Right forelimb (tissue), 1 donor: ENCODE measurements around the gene OR4X2.
"Not testable (repeated sequence)": the region's sequence is repeated elsewhere in the genome, so short reads cannot be mapped to it uniquely, and the experiment has no call there.

Experiments used
- DNase-seq: peaks from one replicate; pipeline ENCODE4 v3.0.0-alpha.2; 2018

Gene OR4X2, protein sequence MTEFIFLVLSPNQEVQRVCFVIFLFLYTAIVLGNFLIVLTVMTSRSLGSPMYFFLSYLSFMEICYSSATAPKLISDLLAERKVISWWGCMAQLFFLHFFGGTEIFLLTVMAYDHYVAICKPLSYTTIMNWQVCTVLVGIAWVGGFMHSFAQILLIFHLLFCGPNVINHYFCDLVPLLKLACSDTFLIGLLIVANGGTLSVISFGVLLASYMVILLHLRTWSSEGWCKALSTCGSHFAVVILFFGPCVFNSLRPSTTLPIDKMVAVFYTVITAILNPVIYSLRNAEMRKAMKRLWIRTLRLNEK

GRCh38 chr11:48244804-48245203 lies at the start of gene OR4X2:
OR4X2 (plus strand) TSS chr11:48245104; CDS start chr11:48245104, 0 bp downstream.
- DNase-seq: no peak

- no peak for DNase-seq
These were observed 37.0 kb upstream of the OR4X2 start for GRCh38 chr11:48207881-48208280.

GRCh38 chr11:48210052-48210451 lies 34.9 kb upstream of the OR4X2 start:
- no peak for DNase-seq

DNA sequence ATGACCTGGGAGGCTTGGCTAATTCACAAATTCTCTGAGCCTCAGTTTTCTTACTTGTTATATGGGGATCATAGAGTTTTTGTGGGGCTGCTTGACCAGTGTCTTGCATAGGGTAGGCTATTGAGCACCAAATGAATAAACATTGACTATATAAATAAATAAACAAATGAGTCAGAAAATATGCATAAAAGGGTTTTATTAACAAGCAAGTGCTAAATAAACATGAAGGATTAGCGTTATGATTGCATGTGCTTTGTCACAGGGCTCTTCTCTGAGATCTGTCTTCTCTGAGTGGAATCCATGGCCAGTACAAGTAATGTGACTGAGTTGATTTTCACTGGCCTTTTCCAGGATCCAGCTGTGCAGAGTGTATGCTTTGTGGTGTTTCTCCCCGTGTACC lies 28.4 kb upstream of the OR4X2 start, which contains the start of gene OR4B1:
Gene OR4B1, plus strand, starts transcription at position 301 of the 400 bp plus-strand sequence. Its CDS starts 0 bp downstream, at position 301.
- DNase-seq: no peak

GRCh38 chr11:48228761-48229160 lies 16.1 kb upstream of the OR4X2 start:
- no peak for DNase-seq

- not testable (repeated sequence) for DNase-seq
These were observed 14.8 kb upstream of the OR4X2 start for GRCh38 chr11:48230057-48230456.

GRCh38 chr11:48237727-48238126 lies 7.2 kb upstream of the OR4X2 start:
- no peak for DNase-seq

- no peak for DNase-seq
These were observed 2.4 kb upstream of the OR4X2 start for GRCh38 chr11:48242501-48242900.

DNA sequence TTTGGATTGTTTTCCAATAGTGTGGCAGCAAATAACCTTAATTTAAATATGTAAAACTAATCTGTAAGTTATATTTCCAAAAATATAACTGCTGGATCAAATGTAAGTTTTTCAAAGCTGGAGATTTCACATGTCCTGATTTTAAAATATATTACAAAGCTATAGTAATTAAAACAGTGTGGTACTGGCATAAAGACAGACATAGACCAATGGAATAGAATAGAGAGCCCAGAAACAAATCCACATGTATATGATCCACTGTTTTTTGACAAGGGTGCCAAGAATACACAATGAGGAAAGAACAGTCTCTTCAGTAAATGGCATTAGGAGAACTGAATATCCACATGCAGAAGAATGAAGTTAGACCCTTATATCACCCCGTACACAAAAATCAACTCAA lies 4.0 kb downstream of the OR4X2 start:
- no peak for DNase-seq

DNA sequence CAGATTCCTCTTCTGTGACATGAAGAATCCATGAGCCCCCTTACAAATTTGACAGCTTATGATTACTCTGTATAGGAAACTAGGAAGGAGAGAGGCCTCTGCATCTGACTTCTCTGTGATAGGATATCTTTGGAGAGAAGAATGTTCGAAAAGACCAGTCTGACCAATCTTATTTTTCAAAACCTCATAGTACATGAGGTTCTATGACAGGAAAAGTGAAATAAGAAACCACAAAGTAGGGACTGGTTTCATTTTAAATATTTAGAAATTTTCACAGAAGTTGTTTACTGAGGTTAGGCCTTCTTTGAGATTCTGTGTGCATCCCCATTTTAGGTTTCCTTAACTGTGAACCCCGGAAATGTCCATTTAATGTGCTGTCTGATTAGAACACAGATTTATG lies 16.7 kb downstream of the OR4X2 start:
- no peak for DNase-seq

DNA sequence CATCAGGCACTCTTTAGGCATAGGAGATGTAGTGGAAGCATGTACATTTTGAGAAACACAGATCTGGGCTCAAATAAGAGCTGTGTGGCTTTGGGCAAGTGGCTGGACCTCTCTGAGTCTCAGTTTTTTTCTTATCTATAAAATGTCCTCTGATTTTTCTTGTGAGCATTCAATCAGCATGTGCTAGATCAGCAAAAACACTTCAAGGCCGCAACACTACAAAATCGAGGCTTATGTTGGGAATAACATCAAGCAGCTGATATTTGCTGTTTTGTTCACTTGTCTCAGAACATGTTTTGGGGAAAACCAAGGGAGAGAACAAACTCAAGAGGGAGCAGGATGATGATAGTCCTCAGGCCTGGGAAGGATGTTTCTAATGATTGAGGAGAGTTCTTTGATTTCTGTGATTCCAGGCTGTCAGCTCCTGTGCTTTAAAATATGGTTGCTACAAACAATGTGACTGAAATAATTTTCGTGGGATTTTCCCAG lies 18.6 kb downstream of the OR4X2 start, which contains the start of gene OR4X1:
Gene OR4X1, plus strand, starts transcription at position 439 of the 489 bp plus-strand sequence. Its CDS starts 0 bp downstream, at position 439.
- no peak for DNase-seq

DNA sequence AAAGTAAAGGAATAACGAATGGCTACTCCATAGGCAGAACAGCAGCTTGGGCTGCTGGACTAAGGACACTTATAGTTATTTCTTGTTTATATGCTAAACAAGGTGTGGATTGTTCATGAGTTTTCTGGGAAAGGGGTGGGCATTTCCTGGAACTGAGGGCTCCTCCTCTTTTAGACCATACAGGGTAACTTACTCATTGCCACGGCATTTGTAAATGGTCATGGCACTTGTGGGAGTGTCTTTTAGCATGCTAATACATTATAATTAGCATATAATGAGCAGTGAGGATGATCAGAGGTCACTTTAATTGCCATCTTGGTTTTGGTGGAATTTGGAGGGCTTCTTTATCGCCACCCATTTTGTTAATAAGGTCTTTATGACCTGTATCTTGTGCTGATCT lies 25.7 kb downstream of the OR4X2 start:
- no peak for DNase-seq

DNA sequence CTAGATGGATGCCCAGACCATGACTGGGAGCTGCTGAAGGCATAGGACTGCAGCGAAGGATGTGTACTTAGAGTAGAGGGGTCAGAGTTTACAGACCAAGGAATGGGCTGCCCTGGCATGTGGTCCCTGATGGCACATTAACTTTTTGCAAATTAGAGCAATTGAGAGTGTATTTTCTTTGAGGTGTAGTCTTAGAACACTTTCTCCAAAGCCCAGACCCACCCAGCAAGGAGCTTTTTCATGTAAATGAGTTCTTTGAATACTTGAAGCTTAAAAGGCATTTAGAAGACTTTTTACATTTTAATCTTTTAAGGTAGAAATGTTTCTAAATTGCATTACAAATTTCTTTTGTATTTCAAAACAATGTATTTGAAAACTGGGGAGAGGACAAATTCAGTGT lies 27.7 kb downstream of the OR4X2 start:
- DNase-seq: no peak
